Medulla oblongata (tissue), 1 donor: ENCODE data around the gene LAMB1.

Experiments
- DNase-seq: peaks from one replicate; pipeline ENCODE4 v3.0.0-alpha.2; 2015; ENCODE audit errors: extremely low spot score

LAMB1 gene

DNA sequence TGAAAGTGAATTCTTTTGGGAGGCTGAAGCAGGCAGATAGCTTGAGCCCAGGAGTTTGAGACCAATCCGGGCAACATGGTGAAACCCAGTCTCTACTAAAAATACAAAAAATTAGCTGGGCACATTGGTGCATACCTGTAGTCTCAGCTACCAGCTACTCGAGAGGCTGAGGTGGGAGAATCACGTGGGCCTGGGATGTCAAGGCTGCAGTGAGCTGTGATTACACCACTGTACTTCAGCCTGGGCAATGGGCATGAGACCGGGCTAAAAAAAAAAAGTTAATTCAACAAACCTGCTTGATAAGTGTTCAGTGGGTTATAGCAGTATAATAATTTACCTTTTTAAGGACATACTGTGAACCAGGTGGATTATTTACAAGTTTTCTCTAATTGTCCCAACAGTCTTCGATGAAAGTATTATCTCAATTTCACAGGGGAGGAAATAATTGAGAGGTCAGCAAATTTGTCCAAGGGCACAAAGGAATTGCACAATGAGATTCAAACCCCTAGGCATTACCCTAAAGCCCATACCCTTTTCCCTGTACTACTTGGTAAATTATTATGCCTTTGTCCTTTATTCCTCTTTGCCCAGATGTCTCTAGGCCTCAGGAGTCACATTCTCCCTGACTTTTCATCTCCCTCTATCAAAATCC, 125.1 kb downstream of the LAMB1 start:
- no peak for DNase-seq

DNA sequence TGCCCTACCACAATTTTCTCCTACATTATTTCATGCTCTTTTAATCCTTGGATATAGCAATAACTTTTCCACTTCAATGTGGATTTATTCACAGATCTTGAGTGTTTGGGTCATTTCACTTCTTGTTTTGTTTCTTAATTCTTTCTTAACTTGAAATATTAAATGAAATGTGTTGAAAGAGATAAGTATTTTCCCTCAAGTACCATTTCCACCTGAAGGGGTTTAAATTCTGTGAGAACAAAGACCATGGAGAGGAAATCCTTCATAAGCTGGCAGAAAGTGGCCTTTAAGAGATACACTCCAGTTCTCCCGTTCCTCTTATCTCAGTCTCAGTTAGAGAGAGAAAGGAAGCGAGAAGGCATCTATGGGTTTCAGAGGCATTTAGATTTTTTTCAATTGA, 126.0 kb downstream of the LAMB1 start:
- no peak for DNase-seq

DNA sequence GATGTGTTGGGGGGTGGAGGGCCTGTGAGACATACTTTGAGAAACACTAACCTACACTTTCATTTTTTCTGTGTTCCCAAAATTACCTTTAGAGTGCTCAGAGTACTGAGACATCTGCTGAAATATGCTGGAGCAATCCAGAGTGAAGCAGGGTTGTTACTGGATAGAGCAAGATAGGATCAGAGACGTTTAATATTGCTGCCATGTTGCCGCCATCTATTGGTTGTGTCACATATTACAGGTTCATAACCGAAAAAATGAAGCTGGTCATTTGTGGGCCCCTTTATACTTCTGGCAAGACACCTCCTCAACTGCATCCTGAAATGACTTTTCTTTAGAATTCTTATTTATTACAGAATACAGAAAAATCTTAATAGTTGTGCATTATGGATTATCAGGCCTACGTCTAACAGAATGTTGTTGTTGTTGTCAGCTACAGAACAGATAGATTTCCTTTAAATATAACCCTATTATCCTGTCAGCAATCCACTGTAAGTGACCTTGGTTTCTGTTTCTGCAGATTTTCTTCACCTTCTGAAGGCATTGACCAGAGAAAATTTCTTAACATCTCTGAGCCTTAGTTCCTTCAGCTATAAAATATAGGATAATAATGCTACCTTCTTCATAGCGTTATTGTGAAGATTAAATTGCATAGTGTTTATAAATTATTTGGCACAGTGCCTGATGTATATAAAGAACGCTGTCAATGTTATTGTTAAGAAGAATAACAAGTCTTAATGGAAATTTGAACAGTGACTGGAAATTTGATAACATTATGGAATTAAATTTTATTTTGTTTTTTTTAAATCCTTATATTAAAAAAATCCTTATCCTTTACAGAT, 128.1 kb downstream of the LAMB1 start:
- peak; percentile 79 for DNase-seq

DNA sequence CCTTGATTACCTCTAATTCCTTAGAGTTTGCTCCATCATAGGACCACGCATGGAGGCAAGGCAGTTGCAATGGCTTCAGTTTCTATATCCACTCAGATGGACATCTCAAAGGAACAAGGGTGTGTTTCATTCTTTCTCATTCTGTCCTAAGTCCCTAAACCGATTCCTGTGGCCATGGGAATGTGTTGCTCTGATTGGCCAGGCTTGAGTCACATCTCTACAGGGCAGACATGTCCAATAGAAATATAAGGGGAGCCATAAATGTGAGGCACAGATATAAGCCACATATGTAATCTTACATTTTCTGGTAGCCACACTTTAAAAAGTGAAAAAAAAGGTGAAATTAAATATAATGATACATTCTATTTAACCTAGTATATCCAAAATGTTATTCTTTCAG, 128.8 kb downstream of the LAMB1 start:
- no peak for DNase-seq
